ENCODE results near the gene PDE9A.

- no peak for TF ChIP-seq CTCF (IDR thresholded peaks at IDR 0.05)
- TF ChIP-seq POLR2A (IDR thresholded peaks at IDR 0.05), result no peak
Measured at GRCh38 chr21:42621819-42622177, 31.6 kb upstream of the PDE9A start.
